ENCODE results near the gene KPNA6. TPM values are rescaled to one million over a fixed set of nuclear protein-coding genes. Genes with fewer than 3 reads are reported as not detected.
A peak's percentile ranks its signal among the peaks of the same experiment; 100 is the strongest.

KPNA6 gene
- total RNA-seq, 1 experiment from 2014 or later, result 79.9 TPM

DNA sequence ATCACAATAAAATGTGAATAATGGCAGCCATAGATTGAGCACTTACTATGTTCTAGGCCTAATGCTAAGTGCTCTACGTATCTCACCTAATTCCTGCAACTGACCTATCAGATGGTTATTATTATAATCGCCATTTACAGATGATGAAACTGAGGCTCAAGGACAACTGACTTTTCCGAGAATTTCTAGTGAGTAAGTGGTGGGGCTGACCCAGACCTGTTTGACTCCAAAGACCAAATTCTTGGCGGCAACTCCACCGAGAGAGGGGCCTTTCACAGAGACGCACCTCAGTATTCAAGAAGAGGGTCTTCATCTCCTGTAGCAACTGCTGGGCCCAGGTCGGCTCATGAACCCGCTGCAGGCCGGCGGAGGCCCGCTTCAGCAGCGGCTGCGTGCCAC lies 113.7 kb downstream of the KPNA6 start:
- no peaks in the 10 kb centered on the region for H3K9me2 ChIP-seq (ENCODE audit: insufficient read depth)
- H3K4me2 ChIP-seq (ENCODE audit: low read length), result peak overlapping the region; percentile 96
- intact Hi-C loops (cut with micrococcal nuclease), result no loop called here
- peaks cover 15 to 35% of the 10 kb centered on the region in 2 experiments for H3K4me1 ChIP-seq (ENCODE audit: control insufficient read depth in 1 of 2, insufficient read depth in 2 of 2, low read length in 2 of 2)
- DNase-seq (ENCODE audit: low read depth, low spot score) (no peak), ATAC-seq (no peak; the same call in 1 of the 2 replicates)
- BruUV-seq (replicated peaks), result TSS peak; percentile 48
- TF ChIP-seq CEBPB (IDR thresholded peaks at IDR 0.05; ENCODE audit: low read depth), result no peak
- no peak for TF ChIP-seq ZFX (IDR thresholded peaks at IDR 0.05)
- TF ChIP-seq, protein P1, sequence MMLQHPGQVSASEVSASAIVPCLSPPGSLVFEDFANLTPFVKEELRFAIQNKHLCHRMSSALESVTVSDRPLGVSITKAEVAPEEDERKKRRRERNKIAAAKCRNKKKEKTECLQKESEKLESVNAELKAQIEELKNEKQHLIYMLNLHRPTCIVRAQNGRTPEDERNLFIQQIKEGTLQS (IDR thresholded peaks at IDR 0.05), result no peak
- TF ChIP-seq, protein P2, sequence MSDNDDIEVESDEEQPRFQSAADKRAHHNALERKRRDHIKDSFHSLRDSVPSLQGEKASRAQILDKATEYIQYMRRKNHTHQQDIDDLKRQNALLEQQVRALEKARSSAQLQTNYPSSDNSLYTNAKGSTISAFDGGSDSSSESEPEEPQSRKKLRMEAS (IDR thresholded peaks at IDR 0.05), result no peak
- TF ChIP-seq JUND (IDR thresholded peaks at IDR 0.05), result no peak
- no peak for TF ChIP-seq EZH2 (IDR thresholded peaks at IDR 0.05)
- TF ChIP-seq SIN3A (IDR thresholded peaks at IDR 0.05; ENCODE audit: low read depth), result no peak
- no peak for TF ChIP-seq ELF1 (IDR thresholded peaks at IDR 0.05; ENCODE audit: borderline replicate concordance, low read depth)
- no peak for TF ChIP-seq YY1 (IDR thresholded peaks at IDR 0.05; ENCODE audit: extremely low read depth, insufficient replicate concordance, low read depth, low read length)
- TF ChIP-seq, protein P3, sequence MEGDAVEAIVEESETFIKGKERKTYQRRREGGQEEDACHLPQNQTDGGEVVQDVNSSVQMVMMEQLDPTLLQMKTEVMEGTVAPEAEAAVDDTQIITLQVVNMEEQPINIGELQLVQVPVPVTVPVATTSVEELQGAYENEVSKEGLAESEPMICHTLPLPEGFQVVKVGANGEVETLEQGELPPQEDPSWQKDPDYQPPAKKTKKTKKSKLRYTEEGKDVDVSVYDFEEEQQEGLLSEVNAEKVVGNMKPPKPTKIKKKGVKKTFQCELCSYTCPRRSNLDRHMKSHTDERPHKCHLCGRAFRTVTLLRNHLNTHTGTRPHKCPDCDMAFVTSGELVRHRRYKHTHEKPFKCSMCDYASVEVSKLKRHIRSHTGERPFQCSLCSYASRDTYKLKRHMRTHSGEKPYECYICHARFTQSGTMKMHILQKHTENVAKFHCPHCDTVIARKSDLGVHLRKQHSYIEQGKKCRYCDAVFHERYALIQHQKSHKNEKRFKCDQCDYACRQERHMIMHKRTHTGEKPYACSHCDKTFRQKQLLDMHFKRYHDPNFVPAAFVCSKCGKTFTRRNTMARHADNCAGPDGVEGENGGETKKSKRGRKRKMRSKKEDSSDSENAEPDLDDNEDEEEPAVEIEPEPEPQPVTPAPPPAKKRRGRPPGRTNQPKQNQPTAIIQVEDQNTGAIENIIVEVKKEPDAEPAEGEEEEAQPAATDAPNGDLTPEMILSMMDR (IDR thresholded peaks at IDR 0.05 in 2 of 3, conservative IDR thresholded peaks at IDR 0.05 in 1 of 3; ENCODE audit: borderline replicate concordance in 1 of 3, insufficient read depth in 1 of 3, low read depth in 2 of 3, low read length in 2 of 3), result no peak
- TF ChIP-seq RAD21 (IDR thresholded peaks at IDR 0.05; ENCODE audit: low read depth), result no peak
- TF ChIP-seq, protein P4, sequence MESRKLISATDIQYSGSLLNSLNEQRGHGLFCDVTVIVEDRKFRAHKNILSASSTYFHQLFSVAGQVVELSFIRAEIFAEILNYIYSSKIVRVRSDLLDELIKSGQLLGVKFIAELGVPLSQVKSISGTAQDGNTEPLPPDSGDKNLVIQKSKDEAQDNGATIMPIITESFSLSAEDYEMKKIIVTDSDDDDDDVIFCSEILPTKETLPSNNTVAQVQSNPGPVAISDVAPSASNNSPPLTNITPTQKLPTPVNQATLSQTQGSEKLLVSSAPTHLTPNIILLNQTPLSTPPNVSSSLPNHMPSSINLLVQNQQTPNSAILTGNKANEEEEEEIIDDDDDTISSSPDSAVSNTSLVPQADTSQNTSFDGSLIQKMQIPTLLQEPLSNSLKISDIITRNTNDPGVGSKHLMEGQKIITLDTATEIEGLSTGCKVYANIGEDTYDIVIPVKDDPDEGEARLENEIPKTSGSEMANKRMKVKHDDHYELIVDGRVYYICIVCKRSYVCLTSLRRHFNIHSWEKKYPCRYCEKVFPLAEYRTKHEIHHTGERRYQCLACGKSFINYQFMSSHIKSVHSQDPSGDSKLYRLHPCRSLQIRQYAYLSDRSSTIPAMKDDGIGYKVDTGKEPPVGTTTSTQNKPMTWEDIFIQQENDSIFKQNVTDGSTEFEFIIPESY (IDR thresholded peaks at IDR 0.05; ENCODE audit: extremely low read depth, insufficient replicate concordance, low read length), result no peak
- TF ChIP-seq, protein P5, sequence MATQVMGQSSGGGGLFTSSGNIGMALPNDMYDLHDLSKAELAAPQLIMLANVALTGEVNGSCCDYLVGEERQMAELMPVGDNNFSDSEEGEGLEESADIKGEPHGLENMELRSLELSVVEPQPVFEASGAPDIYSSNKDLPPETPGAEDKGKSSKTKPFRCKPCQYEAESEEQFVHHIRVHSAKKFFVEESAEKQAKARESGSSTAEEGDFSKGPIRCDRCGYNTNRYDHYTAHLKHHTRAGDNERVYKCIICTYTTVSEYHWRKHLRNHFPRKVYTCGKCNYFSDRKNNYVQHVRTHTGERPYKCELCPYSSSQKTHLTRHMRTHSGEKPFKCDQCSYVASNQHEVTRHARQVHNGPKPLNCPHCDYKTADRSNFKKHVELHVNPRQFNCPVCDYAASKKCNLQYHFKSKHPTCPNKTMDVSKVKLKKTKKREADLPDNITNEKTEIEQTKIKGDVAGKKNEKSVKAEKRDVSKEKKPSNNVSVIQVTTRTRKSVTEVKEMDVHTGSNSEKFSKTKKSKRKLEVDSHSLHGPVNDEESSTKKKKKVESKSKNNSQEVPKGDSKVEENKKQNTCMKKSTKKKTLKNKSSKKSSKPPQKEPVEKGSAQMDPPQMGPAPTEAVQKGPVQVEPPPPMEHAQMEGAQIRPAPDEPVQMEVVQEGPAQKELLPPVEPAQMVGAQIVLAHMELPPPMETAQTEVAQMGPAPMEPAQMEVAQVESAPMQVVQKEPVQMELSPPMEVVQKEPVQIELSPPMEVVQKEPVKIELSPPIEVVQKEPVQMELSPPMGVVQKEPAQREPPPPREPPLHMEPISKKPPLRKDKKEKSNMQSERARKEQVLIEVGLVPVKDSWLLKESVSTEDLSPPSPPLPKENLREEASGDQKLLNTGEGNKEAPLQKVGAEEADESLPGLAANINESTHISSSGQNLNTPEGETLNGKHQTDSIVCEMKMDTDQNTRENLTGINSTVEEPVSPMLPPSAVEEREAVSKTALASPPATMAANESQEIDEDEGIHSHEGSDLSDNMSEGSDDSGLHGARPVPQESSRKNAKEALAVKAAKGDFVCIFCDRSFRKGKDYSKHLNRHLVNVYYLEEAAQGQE (IDR thresholded peaks at IDR 0.05; ENCODE audit: low read depth), result no peak
- TF ChIP-seq EGR1 (IDR thresholded peaks at IDR 0.05; ENCODE audit: low read depth), result no peak
- H3K36me3 ChIP-seq (ENCODE audit: control insufficient read depth in 1 of 2, insufficient read depth in 2 of 2, low read length in 2 of 2), result peaks cover 13 to 23% of the 10 kb centered on the region in 2 experiments; a peak in 3 of 4 replicates
- CTCF ChIA-PET, result interaction anchor here (0.7 to 1.0 kb wide), 2 partner anchors 27 to 114 kb away, joined by 3 read pairs; partner anchors contain the start of gene MARCKSL1
- no peaks in the 10 kb centered on the region for H3K27me3 ChIP-seq (ENCODE audit: insufficient read depth, low read length)
- POLR2A ChIA-PET, result no interaction called here
- peak overlapping the region; percentile 68 for H3K27ac ChIP-seq (ENCODE audit: low read depth, low read length)
- H3K4me3 ChIP-seq (replicated peaks in 1 of 2; ENCODE audit: low read depth in 1 of 2, low read length in 2 of 2), result peak overlapping the region; percentile 96 to 99
- peaks cover 43% of the 10 kb centered on the region for H3K79me2 ChIP-seq (ENCODE audit: insufficient read depth, low read length)
- no peak overlapping the region for H2AFZ ChIP-seq (ENCODE audit: low read depth, low read length, poor library complexity, severe bottlenecking)
- no peaks in the 10 kb centered on the region for H3K9me3 ChIP-seq (ENCODE audit: control insufficient read depth in 1 of 2, insufficient read depth in 1 of 2, low read depth in 1 of 2, low read length in 2 of 2)
- peak overlapping the region; percentile 99 for H3K9ac ChIP-seq (ENCODE audit: low read length)
- H4K20me1 ChIP-seq (ENCODE audit: insufficient read depth), result no peaks in the 10 kb centered on the region
- RAD21 ChIA-PET (ENCODE audit: low non-redundant PET in 1 of 2, low total read pairs in 2 of 2, uncharacterized antibody in 2 of 2, unreplicated experiment in 2 of 2), result interaction anchor here in 1 of 2 experiments (0.7 kb wide), 1 partner anchor 20 kb away, joined by 3 read pairs; no protein-coding TSS in a partner anchor
